ENCODE results near the gene SYNGAP1.
A peak's percentile ranks its signal among the peaks of the same experiment; 100 is the strongest.

Gene SYNGAP1

GRCh38 chr6:33405386-33405940 is 14.4 kb upstream of the SYNGAP1 start:
- DNase-seq, result no peak

GRCh38 chr6:33406126-33406525 is 13.7 kb upstream of the SYNGAP1 start:
- no peak for DNase-seq

GRCh38 chr6:33407132-33407718 is 12.6 kb upstream of the SYNGAP1 start:
- no peak for DNase-seq

- peak; percentile 96 for DNase-seq
Observed at GRCh38 chr6:33410050-33410710, 9.7 kb upstream of the SYNGAP1 start.

GRCh38 chr6:33410711-33411631 is 8.9 kb upstream of the SYNGAP1 start, which contains the start of gene PHF1:
Gene PHF1 (plus strand): TSS chr6:33411014. CDS start chr6:33412264, 1,250 bp downstream.
- peak; percentile 87 for DNase-seq

- DNase-seq, result no peak
Observed at GRCh38 chr6:33411632-33412005, 8.2 kb upstream of the SYNGAP1 start.

- no peak for DNase-seq
Observed at GRCh38 chr6:33412140-33413009, 7.5 kb upstream of the SYNGAP1 start.

GRCh38 chr6:33413241-33414120 is 6.4 kb upstream of the SYNGAP1 start:
- DNase-seq, result no peak

- DNase-seq, result no peak
Observed at GRCh38 chr6:33414592-33415271, 5.1 kb upstream of the SYNGAP1 start.

- DNase-seq, result no peak
Observed at GRCh38 chr6:33415831-33416230, 4.0 kb upstream of the SYNGAP1 start.

GRCh38 chr6:33416386-33417127 is 3.3 kb upstream of the SYNGAP1 start:
- no peak for DNase-seq

- peak; percentile 32 for DNase-seq
Observed at GRCh38 chr6:33417128-33417902, 2.5 kb upstream of the SYNGAP1 start.

- DNase-seq, result peak; percentile 99
Observed at GRCh38 chr6:33417903-33418689, 1.8 kb upstream of the SYNGAP1 start, which contains the start of gene CUTA. Gene CUTA (minus strand): TSS chr6:33418107. CDS start chr6:33418000, 107 bp downstream.

- peak; percentile 29 for DNase-seq
Observed at GRCh38 chr6:33418690-33419291, 1.1 kb upstream of the SYNGAP1 start.

GRCh38 chr6:33420491-33421343 is 852 bp downstream of the SYNGAP1 start:
- DNase-seq, result no peak

- no peak for DNase-seq
Observed at GRCh38 chr6:33421344-33421643, 1.4 kb downstream of the SYNGAP1 start.

GRCh38 chr6:33423777-33424176 is 3.9 kb downstream of the SYNGAP1 start:
- no peak for DNase-seq
